Chondrocyte (in vitro differentiated cells): ENCODE results near the gene PANX1. TPM values are rescaled to one million over a fixed set of nuclear protein-coding genes. Genes with fewer than 3 reads are reported as not detected.

Source experiments
- DNase-seq: peaks from one replicate; pipeline ENCODE4 v3.0.0; 2021; ENCODE audit warnings: mixed read lengths, low spot score
- H3K27ac Mint-ChIP-seq: one replicate; pipeline ENCODE4 v1.8.0; 2021; ENCODE audit warnings: mild to moderate bottlenecking, moderate library complexity, mixed read lengths; ENCODE audit not compliant: unreplicated experiment
- H3K27me3 Mint-ChIP-seq: 2 replicates; pipeline ENCODE4 v1.8.0; 2021; ENCODE audit warnings: low read depth, mixed read lengths
- H3K36me3 Mint-ChIP-seq: 2 replicates; pipeline ENCODE4 v1.8.0; 2021; ENCODE audit warnings: low read depth, mixed read lengths
- H3K4me1 Mint-ChIP-seq: 2 replicates; pipeline ENCODE4 v1.8.0; 2021; ENCODE audit warnings: low read depth, mild to moderate bottlenecking, mixed read lengths
- H3K4me3 Mint-ChIP-seq: one replicate; pipeline ENCODE4 v1.8.0; 2021; ENCODE audit warnings: mild to moderate bottlenecking, moderate library complexity, mixed read lengths; ENCODE audit not compliant: unreplicated experiment
- H3K9me3 Mint-ChIP-seq: 2 replicates; pipeline ENCODE4 v1.8.0; 2021; ENCODE audit warnings: low read depth, mixed read lengths
- total RNA-seq: library from RNA; stranded (reverse); gene quantifications from 3 replicates; pipeline ENCODE4 v1.2.1, GENCODE V29; 2021
- TF ChIP-seq, protein P1 (sequence below): fragments of 200-600 bp; sonication (generic); IDR thresholded peaks from 2 replicates; pipeline ENCODE4 v1.5.0; 2021; ENCODE audit warnings: antibody characterized with exemption, mild to moderate bottlenecking, moderate library complexity

Gene PANX1
- total RNA-seq, 1 donor from 2014 or later, result 35.7 TPM

DNA sequence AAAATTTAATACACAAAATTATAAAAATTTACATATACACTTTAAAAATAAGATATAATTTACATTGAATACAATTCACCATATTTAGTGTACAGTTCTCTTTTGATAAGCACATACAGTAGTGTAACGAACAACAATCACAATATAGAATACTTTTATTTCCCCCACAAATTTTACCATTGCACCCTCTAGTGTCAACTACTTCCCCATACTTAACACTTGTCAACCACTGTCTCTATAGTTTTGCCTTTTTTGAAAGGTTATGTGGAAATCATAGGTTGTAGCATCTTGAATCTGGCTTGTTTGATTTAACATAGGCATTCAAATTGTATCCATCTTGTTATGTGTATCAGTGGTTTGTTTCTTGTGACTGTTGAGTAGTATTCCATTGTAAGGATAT is 21.3 kb upstream of the PANX1 start:
- Mint-ChIP-seq H3K36me3 (peaks cover 1% of the 10 kb centered on the region), H3K4me1 (peaks cover 2% of the 10 kb centered on the region), H3K27me3 (peaks cover 9% of the 10 kb centered on the region), H3K9me3 (peaks cover 9% of the 10 kb centered on the region), H3K4me3 (no peak overlapping the region), H3K27ac (no peak overlapping the region)
- no peak for DNase-seq
- TF ChIP-seq, protein P1, sequence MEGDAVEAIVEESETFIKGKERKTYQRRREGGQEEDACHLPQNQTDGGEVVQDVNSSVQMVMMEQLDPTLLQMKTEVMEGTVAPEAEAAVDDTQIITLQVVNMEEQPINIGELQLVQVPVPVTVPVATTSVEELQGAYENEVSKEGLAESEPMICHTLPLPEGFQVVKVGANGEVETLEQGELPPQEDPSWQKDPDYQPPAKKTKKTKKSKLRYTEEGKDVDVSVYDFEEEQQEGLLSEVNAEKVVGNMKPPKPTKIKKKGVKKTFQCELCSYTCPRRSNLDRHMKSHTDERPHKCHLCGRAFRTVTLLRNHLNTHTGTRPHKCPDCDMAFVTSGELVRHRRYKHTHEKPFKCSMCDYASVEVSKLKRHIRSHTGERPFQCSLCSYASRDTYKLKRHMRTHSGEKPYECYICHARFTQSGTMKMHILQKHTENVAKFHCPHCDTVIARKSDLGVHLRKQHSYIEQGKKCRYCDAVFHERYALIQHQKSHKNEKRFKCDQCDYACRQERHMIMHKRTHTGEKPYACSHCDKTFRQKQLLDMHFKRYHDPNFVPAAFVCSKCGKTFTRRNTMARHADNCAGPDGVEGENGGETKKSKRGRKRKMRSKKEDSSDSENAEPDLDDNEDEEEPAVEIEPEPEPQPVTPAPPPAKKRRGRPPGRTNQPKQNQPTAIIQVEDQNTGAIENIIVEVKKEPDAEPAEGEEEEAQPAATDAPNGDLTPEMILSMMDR, result peak; percentile 58

DNA sequence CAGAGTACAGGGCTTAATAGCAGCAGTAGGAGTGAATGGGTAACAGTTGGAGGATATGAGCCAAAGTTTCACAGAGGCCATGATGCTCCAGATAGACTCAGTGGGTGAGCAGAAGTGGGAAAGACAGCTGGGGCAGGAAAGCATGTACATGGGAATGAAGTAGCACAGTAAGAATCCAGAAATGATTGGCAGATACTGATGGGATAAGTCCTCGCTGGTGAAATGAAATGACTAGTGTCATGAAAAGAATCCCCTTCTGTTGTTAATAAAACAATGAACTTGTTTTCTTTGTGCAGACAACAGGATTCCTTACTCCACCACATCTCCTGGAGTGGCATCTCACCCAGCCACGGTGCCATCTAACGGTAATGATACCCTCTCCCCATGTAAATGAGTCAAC is 17.4 kb upstream of the PANX1 start:
- H3K27me3 Mint-ChIP-seq, result peaks cover 5% of the 10 kb centered on the region
- H3K9me3 Mint-ChIP-seq, result peaks cover 6% of the 10 kb centered on the region
- H3K36me3 Mint-ChIP-seq, result no peaks in the 10 kb centered on the region
- peaks cover 9% of the 10 kb centered on the region for H3K4me1 Mint-ChIP-seq
- DNase-seq, result no peak
- TF ChIP-seq, protein P1, result no peak
- no peak overlapping the region for H3K4me3 Mint-ChIP-seq
- H3K27ac Mint-ChIP-seq, result no peak overlapping the region

DNA sequence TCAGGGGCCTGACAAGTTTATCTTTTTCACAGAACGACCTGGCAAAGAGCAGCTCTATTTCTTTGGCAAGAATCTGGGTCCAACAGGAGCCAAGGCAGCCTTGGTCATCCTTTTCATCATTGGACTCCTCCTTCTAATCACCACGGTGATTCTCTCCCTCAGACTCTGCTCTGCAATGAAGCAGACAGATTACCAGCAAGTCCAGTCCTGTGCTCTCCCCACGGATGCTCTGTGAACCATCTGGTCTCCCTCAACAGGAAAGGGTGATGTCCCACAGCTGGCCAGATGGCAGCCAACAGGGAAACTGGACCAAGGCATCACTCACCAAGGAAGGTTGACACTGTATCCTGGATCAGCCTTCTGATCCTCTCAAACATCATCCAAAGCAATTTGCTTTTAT is 17.0 kb upstream of the PANX1 start:
- Mint-ChIP-seq H3K27me3 (peaks cover 5% of the 10 kb centered on the region), H3K4me1 (peaks cover 11% of the 10 kb centered on the region), H3K27ac (no peak overlapping the region), H3K9me3 (peaks cover 6% of the 10 kb centered on the region), H3K4me3 (no peak overlapping the region), H3K36me3 (no peaks in the 10 kb centered on the region)
- no peak for DNase-seq
- TF ChIP-seq, protein P1, result no peak

DNA sequence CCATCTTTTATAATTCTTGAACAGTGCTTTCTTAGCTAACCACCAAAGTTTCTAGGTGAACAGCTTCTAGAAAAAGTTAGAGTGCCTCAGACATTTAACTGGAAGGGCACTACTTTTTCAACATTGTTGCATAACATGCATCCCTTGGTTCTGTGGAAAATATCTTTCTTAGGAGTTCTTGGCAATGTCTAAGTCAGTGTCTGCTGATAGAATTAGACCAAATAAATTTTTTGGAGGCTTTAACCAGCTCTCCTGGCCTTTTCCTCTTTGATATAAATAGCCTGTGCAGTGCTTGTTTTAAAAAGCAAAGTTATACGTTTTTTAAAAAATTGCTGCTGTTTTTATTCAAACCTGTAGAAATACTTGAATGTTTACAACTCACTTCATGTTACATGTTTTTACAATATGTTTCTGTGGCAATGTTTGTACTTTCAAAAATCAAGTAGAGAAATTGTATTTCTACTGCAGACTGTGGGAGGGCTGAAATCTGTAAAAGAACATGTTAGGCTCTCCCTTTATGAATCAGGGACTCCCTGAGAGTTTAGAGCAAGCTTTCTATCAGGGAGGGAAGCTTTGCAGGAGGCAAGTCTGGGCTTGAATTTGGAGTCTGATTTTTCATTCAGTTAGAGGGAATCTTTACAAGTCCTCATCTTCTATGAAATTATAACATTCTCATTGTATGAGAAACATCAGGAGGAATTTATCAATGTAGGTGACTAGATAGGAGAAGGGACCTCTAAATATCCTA is 16.3 kb upstream of the PANX1 start:
- no peak overlapping the region for H3K4me3 Mint-ChIP-seq
- peaks cover 11% of the 10 kb centered on the region for H3K4me1 Mint-ChIP-seq
- peaks cover 5% of the 10 kb centered on the region for H3K27me3 Mint-ChIP-seq
- peaks cover 6% of the 10 kb centered on the region for H3K9me3 Mint-ChIP-seq
- no peak overlapping the region for H3K27ac Mint-ChIP-seq
- DNase-seq, result no peak
- no peaks in the 10 kb centered on the region for H3K36me3 Mint-ChIP-seq
- TF ChIP-seq, protein P1, result no peak

DNA sequence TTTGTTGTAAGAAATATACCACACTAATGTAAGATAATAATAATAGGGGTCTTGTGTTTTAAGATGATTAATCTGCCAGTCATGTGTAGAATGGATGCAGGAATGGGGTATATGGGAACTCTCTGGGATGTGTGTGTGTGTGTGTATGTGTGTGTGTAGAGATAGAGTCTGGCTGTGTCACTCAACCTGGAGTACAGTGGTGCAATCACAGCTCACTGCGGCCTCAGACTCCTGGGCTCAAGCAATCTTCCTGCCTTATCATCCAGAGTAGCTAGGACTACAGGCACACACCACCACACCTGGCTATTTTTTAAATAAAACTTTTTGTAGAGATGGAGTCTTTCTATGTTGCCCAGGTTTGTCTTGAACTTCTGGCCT is 11.5 kb upstream of the PANX1 start:
- TF ChIP-seq, protein P1, result no peak
- no peak for DNase-seq
- Mint-ChIP-seq H3K4me1 (peaks cover 14% of the 10 kb centered on the region), H3K27me3 (no peaks in the 10 kb centered on the region), H3K9me3 (no peaks in the 10 kb centered on the region), H3K36me3 (no peaks in the 10 kb centered on the region), H3K4me3 (no peak overlapping the region), H3K27ac (no peak overlapping the region)
